Smooth muscle cell (in vitro differentiated cells): ENCODE data around the gene SLC25A42. TPM values are rescaled to one million over a fixed set of nuclear protein-coding genes. Genes with fewer than 3 reads are reported as not detected.

Experiments used
- DNase-seq: peaks from one replicate; lab custom pipeline; 2025; ENCODE audit not compliant: unreplicated experiment; lab: John Stamatoyannopoulos, UW
- H2AFZ ChIP-seq: fragments of 200-600 bp; sonication (generic); 2 replicates; pipeline ENCODE4 v1.6.0; 2016; ENCODE audit warnings: antibody characterized with exemption, low read depth, mild to moderate bottlenecking
- H3F3A ChIP-seq: fragments of 200-600 bp; sonication (generic); 2 replicates; pipeline ENCODE4 v1.6.0; 2017; ENCODE audit warnings: antibody characterized with exemption, low read depth
- H3K27ac ChIP-seq: fragments of 200-600 bp; sonication (generic); 2 replicates; pipeline ENCODE4 v1.5.1; 2016; ENCODE audit warnings: low read depth, mild to moderate bottlenecking
- H3K27me3 ChIP-seq: fragments of 200-600 bp; sonication (generic); 2 replicates; pipeline ENCODE4 v1.6.1; 2016; ENCODE audit warnings: low read depth, mild to moderate bottlenecking
- H3K36me3 ChIP-seq: fragments of 200-600 bp; sonication (generic); 2 replicates; pipeline ENCODE4 v1.5.1; 2016; ENCODE audit warnings: low read depth
- H3K4me1 ChIP-seq: fragments of 200-600 bp; sonication (generic); 2 replicates; pipeline ENCODE4 v1.5.1; 2016; ENCODE audit warnings: low read depth
- H3K4me2 ChIP-seq: fragments of 200-600 bp; sonication (generic); 2 replicates; pipeline ENCODE4 v1.6.0; 2016; ENCODE audit warnings: mild to moderate bottlenecking
- H3K4me3 ChIP-seq: fragments of 200-600 bp; sonication (generic); 2 replicates; pipeline ENCODE4 v1.5.1; 2016; ENCODE audit warnings: mild to moderate bottlenecking
- H3K79me2 ChIP-seq: fragments of 200-600 bp; sonication (generic); 2 replicates; pipeline ENCODE4 v1.6.0; 2016; ENCODE audit warnings: low read depth, mild to moderate bottlenecking
- H3K9ac ChIP-seq: fragments of 200-600 bp; sonication (generic); 2 replicates; pipeline ENCODE4 v1.6.0; 2016; ENCODE audit warnings: low read depth
- H3K9me3 ChIP-seq: fragments of 200-600 bp; sonication (generic); replicated peaks from 2 replicates; pipeline ENCODE4 v1.5.1; 2016; ENCODE audit warnings: low read depth
- H4K20me1 ChIP-seq: fragments of 200-600 bp; sonication (generic); 2 replicates; pipeline ENCODE4 v1.6.0; 2016; ENCODE audit warnings: low read depth
- CTCF ChIP-seq: fragments of 200-600 bp; sonication (generic); IDR thresholded peaks from 2 replicates; pipeline ENCODE4 v1.5.1; 2017; ENCODE audit warnings: borderline replicate concordance, mild to moderate bottlenecking, antibody characterized with exemption; ENCODE audit not compliant: insufficient read depth, poor library complexity, severe bottlenecking
- WGBS: methylation state at CpG from one replicate; pipeline ENCODE4 v1.1.7; 2016; ENCODE audit warnings: low lambda C conversion rate; 5-methylcytosine and 5-hydroxymethylcytosine counted together
- polyA plus RNA-seq: library from polyadenylated mRNA; unstranded; fragments of >200 nt; fragmentation: Nextera tagmentation; extraction: Ambion mirVana; gene quantifications from 2 replicates; pipeline ENCODE4 v1.2.1, GENCODE V29; 2016
- total RNA-seq: library from RNA; depleted of rRNA; stranded (reverse); fragments of >200 nt; gene quantifications from 2 replicates; pipeline ENCODE4 v1.2.3, GENCODE V29; 2014

The SLC25A42 gene
- total and polyA plus RNA-seq, 2 experiments from 2014 or later: 8.1 to 18.9 TPM

GRCh38 chr19:19031891-19032290 is 31.9 kb upstream of the SLC25A42 start:
- no peak for DNase-seq
- Histone ChIP-seq H3F3A (peaks cover 10% of the 10 kb centered on the region), H2AFZ (no peak overlapping the region), H3K36me3 (peaks cover 10% of the 10 kb centered on the region), H3K4me1 (peaks cover 7% of the 10 kb centered on the region), H3K27ac (peak overlapping the region; percentile 75), H3K79me2 (peaks cover 69% of the 10 kb centered on the region), H3K27me3 (no peaks in the 10 kb centered on the region), H4K20me1 (peaks cover 49% of the 10 kb centered on the region), H3K9me3 (no peaks in the 10 kb centered on the region), H3K4me2 (peak overlapping the region; percentile 98), H3K4me3 (peak overlapping the region; percentile 99), H3K9ac (peak overlapping the region; percentile 14)
- no peak for TF ChIP-seq CTCF
- WGBS: 87% methylated on average over 5 of the region's 5 CpGs

GRCh38 chr19:19032420-19033175 is 31.2 kb upstream of the SLC25A42 start:
- Histone ChIP-seq H3K4me1 (peaks cover 7% of the 10 kb centered on the region), H2AFZ (peak overlapping the region; percentile 79), H3K27ac (peak overlapping the region; percentile 75), H3F3A (peaks cover 10% of the 10 kb centered on the region), H3K9ac (peak overlapping the region; percentile 93), H4K20me1 (peaks cover 42% of the 10 kb centered on the region), H3K36me3 (peaks cover 10% of the 10 kb centered on the region), H3K4me3 (peak overlapping the region; percentile 99), H3K79me2 (peaks cover 70% of the 10 kb centered on the region), H3K9me3 (no peaks in the 10 kb centered on the region), H3K27me3 (no peaks in the 10 kb centered on the region), H3K4me2 (peak overlapping the region; percentile 98)
- WGBS: under 1% methylated on average over 31 of the region's 31 CpGs
- TF ChIP-seq CTCF: no peak
- peak; percentile 57 for DNase-seq

- H3K36me3 ChIP-seq: peaks cover 6% of the 10 kb centered on the region
- TF ChIP-seq CTCF: no peak
- DNase-seq: no peak
- H3F3A ChIP-seq: peaks cover 10% of the 10 kb centered on the region
- peak overlapping the region; percentile 98 for H3K4me2 ChIP-seq
- peaks cover 72% of the 10 kb centered on the region for H3K79me2 ChIP-seq
- peak overlapping the region; percentile 75 for H3K27ac ChIP-seq
- peaks cover 37% of the 10 kb centered on the region for H4K20me1 ChIP-seq
- H3K9me3 ChIP-seq: no peaks in the 10 kb centered on the region
- peaks cover 7% of the 10 kb centered on the region for H3K4me1 ChIP-seq
- H3K9ac ChIP-seq: peak overlapping the region; percentile 93
- under 1% methylated on average over 10 of the region's 32 CpGs for WGBS
- peak overlapping the region; percentile 79 for H2AFZ ChIP-seq
- peak overlapping the region; percentile 99 for H3K4me3 ChIP-seq
- H3K27me3 ChIP-seq: no peaks in the 10 kb centered on the region
These were observed 30.7 kb upstream of the SLC25A42 start for GRCh38 chr19:19033176-19033425.
